IMR-90 (cell line): Measurements from ENCODE around the gene PPP1R10. TPM values are rescaled to one million over a fixed set of nuclear protein-coding genes. Genes with fewer than 3 reads are reported as not detected.
"Not testable (repeated sequence)": the region's sequence is repeated elsewhere in the genome, so short reads cannot be mapped to it uniquely, and the experiment has no call there.

Source experiments
- ATAC-seq: fragments of 200-7000 bp; cut with Tn5 transposase; 2 replicates; pipeline ENCODE4 v1.9.1; 2020; ENCODE audit warnings: low read depth, mild to moderate bottlenecking, moderate library complexity
- BruUV-seq: library from RNA; stranded (reverse); fragments of 400-500 nt; replicated peaks from 2 replicates; lab custom pipeline; 2021; lab: Mats Ljungman, UMichigan
- CTCF ChIA-PET: fragments of 300-600 bp; formaldehyde crosslinking; extraction: SDS; loops from one replicate; lab custom pipeline; 2021; ENCODE audit warnings: antibody characterized with exemption; lab: Yijun Ruan, JAX
- POLR2A ChIA-PET: fragments of 300-600 bp; sonication (Branson Sonifier 250); formaldehyde crosslinking; loops from one replicate; lab custom pipeline; 2022; ENCODE audit warnings: antibody characterized with exemption; ENCODE audit not compliant: unreplicated experiment; lab: Charles Lee
- DNase-seq: peaks from one replicate; pipeline ENCODE4 v3.0.0; 2013
- H2AFZ ChIP-seq: replicated peaks from 2 replicates; pipeline ENCODE3; 2013; ENCODE audit warnings: low read length, mild to moderate bottlenecking; ENCODE audit not compliant: poor library complexity
- H2AK5ac ChIP-seq: 2 replicates; pipeline ENCODE4 v1.6.1; 2013; ENCODE audit warnings: low read depth, low read length, inconsistent platforms
- H2AK9ac ChIP-seq: replicated peaks from 2 replicates; pipeline ENCODE3; 2013; ENCODE audit warnings: mild to moderate bottlenecking, low read depth, low read length, moderate library complexity; ENCODE audit not compliant: poor library complexity
- H2BK120ac ChIP-seq: 2 replicates; pipeline ENCODE4 v1.6.1; 2013; ENCODE audit warnings: low read depth, low read length, inconsistent platforms
- H2BK15ac ChIP-seq: 3 replicates; pipeline ENCODE4 v1.6.1; 2013; ENCODE audit warnings: low read depth, low read length, inconsistent platforms
- H2BK20ac ChIP-seq: 2 replicates; pipeline ENCODE4 v1.6.1; 2013; ENCODE audit warnings: low read depth, mild to moderate bottlenecking, inconsistent platforms, low read length, moderate library complexity
- H2BK5ac ChIP-seq: 2 replicates; pipeline ENCODE4 v1.6.1; 2013; ENCODE audit warnings: mild to moderate bottlenecking, low read depth, low read length, inconsistent platforms; ENCODE audit not compliant: poor library complexity, severe bottlenecking
- H3K14ac ChIP-seq: replicated peaks from 2 replicates; pipeline ENCODE4 v1.6.1; 2013; ENCODE audit warnings: low read depth, low read length, inconsistent platforms
- H3K18ac ChIP-seq: 2 replicates; pipeline ENCODE4 v1.6.1; 2013; ENCODE audit warnings: low read depth, low read length, control low read depth
- H3K23ac ChIP-seq: 2 replicates; pipeline ENCODE4 v1.6.1; 2013; ENCODE audit warnings: low read depth, low read length, inconsistent platforms
- H3K27ac ChIP-seq: 2 replicates; pipeline ENCODE4 v1.5.1; 2013; ENCODE audit warnings: mild to moderate bottlenecking, control low read depth, low read length; ENCODE audit not compliant: insufficient read depth
- H3K27me3 ChIP-seq: 2 replicates; pipeline ENCODE4 v1.6.1; 2013; ENCODE audit warnings: low read length; ENCODE audit not compliant: control insufficient read depth, insufficient read depth
- H3K36me3 ChIP-seq: 2 replicates; pipeline ENCODE4 v1.6.1; 2013; ENCODE audit warnings: low read length, mixed read lengths; ENCODE audit not compliant: control insufficient read depth, insufficient read depth
- H3K4ac ChIP-seq: 2 replicates; pipeline ENCODE4 v1.6.1; 2013; ENCODE audit warnings: low read depth, low read length, inconsistent platforms
- H3K4me1 ChIP-seq: 2 replicates; pipeline ENCODE4 v1.6.1; 2013; ENCODE audit warnings: low read length, mixed read lengths; ENCODE audit not compliant: control insufficient read depth, insufficient read depth
- H3K4me2 ChIP-seq: 2 replicates; pipeline ENCODE4 v1.6.1; 2013; ENCODE audit warnings: low read depth, mild to moderate bottlenecking, control low read depth, low read length, moderate library complexity
- H3K4me3 ChIP-seq: 2 replicates; pipeline ENCODE4 v1.5.1; 2013; ENCODE audit warnings: low read depth, mild to moderate bottlenecking, control low read depth, low read length, moderate library complexity; ENCODE audit not compliant: insufficient read depth
- H3K56ac ChIP-seq: 2 replicates; pipeline ENCODE4 v1.6.1; 2013; ENCODE audit warnings: low read length, inconsistent platforms; ENCODE audit not compliant: insufficient read depth; ENCODE audit errors: extremely low read depth
- H3K79me1 ChIP-seq, 2 experiments: 2 replicates each; pipeline ENCODE4 v1.6.1; 2013; ENCODE audit warnings: low read length in 2 of 2, inconsistent platforms in 1 of 2, low read depth in 1 of 2
- H3K9ac ChIP-seq: 2 replicates; pipeline ENCODE4 v1.6.1; 2013; ENCODE audit warnings: low read depth, low read length, control low read depth
- H3K9me1 ChIP-seq: 2 replicates; pipeline ENCODE4 v1.6.1; 2013; ENCODE audit warnings: low read length, inconsistent platforms; ENCODE audit not compliant: insufficient read depth
- H3K9me3 ChIP-seq: 2 replicates; pipeline ENCODE4 v1.6.1; 2013; ENCODE audit warnings: low read length; ENCODE audit not compliant: control insufficient read depth, insufficient read depth
- H4K20me1 ChIP-seq: 2 replicates; pipeline ENCODE4 v1.6.1; 2013; ENCODE audit warnings: low read length, inconsistent platforms; ENCODE audit not compliant: insufficient read depth
- H4K5ac ChIP-seq: 2 replicates; pipeline ENCODE4 v1.6.1; 2013; ENCODE audit warnings: mild to moderate bottlenecking, low read depth, low read length, control low read depth
- H4K8ac ChIP-seq, 2 experiments: 2 replicates each; pipeline ENCODE4 v1.6.1; 2013; ENCODE audit warnings: low read depth in 2 of 2, low read length in 2 of 2, control low read depth in 1 of 2, inconsistent platforms in 1 of 2
- H4K91ac ChIP-seq: 2 replicates; pipeline ENCODE4 v1.6.1; 2013; ENCODE audit warnings: low read depth, low read length, inconsistent platforms; ENCODE audit not compliant: insufficient read depth
- WGBS, 2 experiments: methylation state at CpG; one replicate each; pipeline versions ENCODE4 v1.1.5 to v1.1.7; 2013; ENCODE audit warnings: missing lambda C conversion rate in 2 of 2; ENCODE audit not compliant: insufficient read length in 1 of 2; ENCODE audit errors: extremely low coverage in 2 of 2; 5-methylcytosine and 5-hydroxymethylcytosine counted together
- dilution Hi-C: fragments of 300-500 bp; cut with HindIII; formaldehyde crosslinking; loops from one replicate; pipeline ENCODE4 v1.14.3; 2018; ENCODE audit warnings: low sequenced_read_pairs; ENCODE audit not compliant: unreplicated experiment
- in situ Hi-C: fragments of 300-500 bp; cut with MboI; formaldehyde crosslinking; loops from 3 replicates; pipeline ENCODE4 v1.14.3; 2019; ENCODE audit warnings: low sequenced_read_pairs, inconsistent platforms, mixed read lengths
- intact Hi-C: fragments of 100-400 bp; cut with micrococcal nuclease; formaldehyde crosslinking; loops from 2 replicates; pipeline ENCODE4 v1.10.0; 2022
- polyA plus RNA-seq, 3 experiments: library from polyadenylated mRNA; depleted of rRNA; stranded (reverse); fragments of >200 nt; gene quantifications; 2 replicates each; pipeline ENCODE4 v1.2.3, GENCODE V29; 2012; ENCODE audit warnings: low replicate concordance in 1 of 3
- total RNA-seq: library from RNA; depleted of rRNA; stranded (reverse); fragments of >200 nt; gene quantifications from 2 replicates; pipeline ENCODE4 v1.2.3, GENCODE V29; 2012

Gene PPP1R10
- total and polyA plus RNA-seq, 2 of the 4 experiments (the other 2 are of a cell fraction), result 18.8 to 21.2 TPM

- H3K18ac ChIP-seq, H3K23ac ChIP-seq, H3K27me3 ChIP-seq, H3K9ac ChIP-seq, H4K8ac ChIP-seq, H3K14ac ChIP-seq, H3K9me3 ChIP-seq, H2AK5ac ChIP-seq, H2AFZ ChIP-seq, H3K4me3 ChIP-seq, in situ Hi-C loops, intact Hi-C loops, CTCF ChIA-PET, H2BK20ac ChIP-seq, H4K20me1 ChIP-seq, BruUV-seq, H2BK5ac ChIP-seq, H3K9me1 ChIP-seq, H4K5ac ChIP-seq, POLR2A ChIA-PET, H4K91ac ChIP-seq, H3K4me1 ChIP-seq, H2AK9ac ChIP-seq, H2BK120ac ChIP-seq, ATAC-seq, H3K27ac ChIP-seq, dilution Hi-C loops, H3K4me2 ChIP-seq, DNase-seq, H3K4ac ChIP-seq, H3K79me1 ChIP-seq, H2BK15ac ChIP-seq, H3K56ac ChIP-seq: not testable (repeated sequence)
- H3K36me3 ChIP-seq, result peaks cover 77% of the 10 kb centered on the region
- WGBS, 2 experiments, result no CpG with 5 or more reads among the region's 5 CpGs
Measured at GRCh38 chr6:30657922-30658321, 40.9 kb upstream of the PPP1R10 start.
